Suppressor macrophage treated with lipopolysaccharide for 4 hours (primary cell): Measurements from ENCODE around the gene FBXL17.

Experiments used
- DNase-seq: peaks from one replicate; pipeline ENCODE4 v3.0.0-alpha.2; 2020

Gene FBXL17

DNA sequence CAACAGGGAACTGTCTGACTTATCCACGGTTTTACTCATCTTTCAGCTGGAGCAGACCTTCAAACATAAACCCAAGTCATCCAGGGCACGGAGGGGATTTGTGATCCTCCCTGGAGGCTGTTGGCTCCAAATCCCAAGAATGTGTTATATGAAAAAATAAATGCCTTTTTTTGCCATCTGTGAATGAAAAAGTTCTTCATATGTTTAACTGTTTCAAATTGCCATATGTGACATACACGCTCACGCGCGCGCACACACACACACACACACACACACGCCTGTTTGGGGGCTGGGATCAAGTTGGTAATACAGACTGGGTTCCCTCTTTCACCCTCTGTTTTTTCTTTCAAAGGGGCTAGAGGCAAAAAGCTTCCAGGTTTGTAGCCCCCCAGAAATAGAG lies 546.8 kb downstream of the FBXL17 start:
- no peak for DNase-seq

DNA sequence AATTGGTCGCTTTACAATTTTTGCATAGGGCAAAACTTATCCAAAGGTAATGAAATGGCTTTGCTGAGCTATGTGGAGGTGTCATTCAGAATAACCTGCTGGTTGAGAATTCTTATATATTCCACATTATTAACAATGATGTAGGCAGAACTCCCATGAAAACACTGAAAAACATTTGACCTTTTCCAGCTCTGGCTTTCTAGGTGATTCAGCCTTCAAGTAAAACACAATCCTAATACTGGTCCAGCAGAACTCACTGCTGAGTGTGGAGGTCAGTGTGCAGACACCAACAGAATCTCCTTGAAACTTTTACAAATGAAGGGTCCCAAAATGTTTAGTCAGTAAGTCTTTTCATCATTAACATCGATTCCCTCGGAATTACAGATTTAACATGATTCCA lies 549.2 kb downstream of the FBXL17 start:
- no peak for DNase-seq

DNA sequence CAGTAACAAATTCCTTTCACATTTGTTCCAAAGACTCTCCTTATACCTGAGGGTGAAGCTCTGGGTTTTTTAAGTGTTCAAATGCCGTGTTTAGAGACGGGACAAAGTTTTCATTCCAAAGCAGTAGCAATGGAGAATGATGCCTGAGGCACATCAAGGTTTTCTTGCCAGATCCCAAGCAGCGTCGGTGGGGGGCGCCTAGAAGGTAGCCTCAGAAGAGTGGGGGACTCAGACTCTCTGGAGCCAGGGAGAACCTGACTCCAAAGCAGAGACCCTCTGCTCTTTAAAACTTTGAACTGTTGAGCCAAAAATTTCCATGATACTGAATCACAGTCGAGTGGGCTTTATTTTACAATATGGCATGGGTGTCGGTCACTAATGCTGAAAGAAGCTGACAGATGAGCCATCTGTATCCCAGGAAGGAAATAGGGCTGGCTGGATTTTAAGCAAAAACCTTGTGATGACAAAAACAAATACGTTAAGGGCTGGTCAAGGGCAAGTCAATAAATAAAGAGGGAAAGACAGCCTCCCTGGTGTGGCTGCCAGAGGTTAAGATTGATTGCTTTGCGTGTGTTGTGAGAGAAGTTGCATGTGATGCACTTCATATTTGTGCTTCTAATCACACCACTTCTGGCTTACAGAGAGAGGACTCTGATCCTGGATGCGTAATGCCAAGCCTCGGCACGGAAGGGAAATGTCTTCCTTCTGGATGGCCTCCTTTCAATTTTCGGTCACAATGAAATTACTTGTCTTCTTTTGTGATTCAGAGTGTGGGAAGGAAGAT lies 550.1 kb downstream of the FBXL17 start:
- DNase-seq, result no peak

DNA sequence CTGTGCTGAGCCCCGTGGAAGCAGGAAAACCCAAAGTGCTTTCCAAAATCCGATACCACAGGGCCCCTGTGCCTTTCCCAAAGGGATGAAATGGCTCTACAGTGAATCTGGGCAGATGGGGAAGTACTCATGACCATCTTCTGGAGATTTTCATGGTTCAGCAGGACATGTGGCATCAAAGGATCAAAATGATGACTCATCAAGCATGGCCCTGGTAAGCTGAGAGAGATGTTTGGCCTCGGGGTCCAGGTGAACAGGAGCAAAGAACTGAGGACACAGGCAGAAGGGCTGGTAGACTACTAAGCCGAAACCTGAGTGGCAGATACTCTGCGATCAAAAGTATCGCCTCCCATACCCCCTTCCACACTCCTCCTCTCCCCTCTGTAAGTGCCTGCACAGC lies 551.1 kb downstream of the FBXL17 start:
- DNase-seq, result no peak

DNA sequence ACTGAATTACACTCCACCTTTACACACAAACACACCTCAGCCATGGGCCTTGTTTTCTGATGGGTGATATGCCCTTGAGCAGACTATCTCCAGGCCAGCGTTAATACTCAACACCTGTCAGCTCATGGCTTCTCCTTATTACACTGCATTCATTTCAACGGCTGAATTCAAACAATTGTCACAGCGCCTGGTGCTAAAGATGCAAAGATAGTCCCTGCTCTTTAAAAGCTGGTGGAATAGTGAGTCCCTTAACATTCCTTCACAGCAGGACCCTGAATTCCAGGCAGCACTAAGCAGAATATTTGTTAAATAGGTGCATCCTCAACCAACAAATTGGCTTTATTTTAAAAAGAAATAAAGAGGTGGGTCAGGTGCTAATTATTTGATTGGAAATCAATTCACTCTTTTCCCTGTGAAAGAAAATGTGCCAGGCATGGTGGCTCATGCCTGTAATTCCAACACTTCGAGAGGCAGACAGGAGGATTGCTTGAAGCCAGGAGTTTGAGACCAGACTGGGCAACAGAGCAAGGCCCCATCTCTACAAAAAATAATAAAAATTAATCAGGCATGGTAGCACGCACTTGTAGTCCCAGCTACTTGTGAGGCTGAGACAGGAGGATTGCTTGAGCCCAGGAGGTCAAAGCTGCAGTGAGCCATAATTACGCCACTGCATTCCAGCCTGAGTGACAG lies 555.4 kb downstream of the FBXL17 start:
- DNase-seq, result no peak

DNA sequence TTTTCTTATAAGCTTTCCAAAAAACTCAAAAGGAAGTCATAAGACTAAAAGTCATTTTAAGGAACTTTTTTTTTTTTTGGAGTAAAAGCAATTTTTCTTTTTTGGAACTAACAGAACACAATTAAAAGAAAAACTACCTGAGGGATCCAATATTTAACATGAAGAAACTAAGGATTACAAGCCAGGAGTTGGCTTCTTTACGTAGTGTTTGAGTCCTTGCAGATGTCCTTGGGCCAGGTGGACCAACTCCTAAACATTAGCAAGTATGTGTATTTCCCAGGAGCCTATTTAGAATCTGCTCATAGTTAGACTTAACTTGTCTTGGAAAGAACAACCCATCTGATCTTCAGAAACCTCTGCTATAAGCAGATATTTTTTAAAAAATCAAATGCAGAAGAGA lies 557.1 kb downstream of the FBXL17 start:
- DNase-seq, result no peak

DNA sequence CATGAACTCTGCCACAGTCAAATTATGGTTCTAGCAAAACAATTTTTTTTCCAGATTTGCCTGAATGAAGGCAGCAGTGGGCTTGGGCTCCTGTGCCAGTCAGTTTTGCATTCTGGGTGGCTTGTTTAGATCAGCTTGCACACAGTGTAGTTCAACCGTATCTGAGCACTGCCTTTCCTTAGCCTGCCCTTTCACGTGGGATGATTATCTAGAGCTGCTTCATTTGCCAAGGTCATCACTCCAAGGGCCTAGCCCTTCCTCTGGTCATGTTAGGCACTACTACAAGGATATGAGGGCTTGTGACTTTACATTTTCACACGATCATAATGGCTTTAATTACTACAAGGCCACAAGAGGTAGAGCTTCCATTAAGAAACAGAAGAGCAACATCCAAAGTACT lies 560.6 kb downstream of the FBXL17 start:
- no peak for DNase-seq

DNA sequence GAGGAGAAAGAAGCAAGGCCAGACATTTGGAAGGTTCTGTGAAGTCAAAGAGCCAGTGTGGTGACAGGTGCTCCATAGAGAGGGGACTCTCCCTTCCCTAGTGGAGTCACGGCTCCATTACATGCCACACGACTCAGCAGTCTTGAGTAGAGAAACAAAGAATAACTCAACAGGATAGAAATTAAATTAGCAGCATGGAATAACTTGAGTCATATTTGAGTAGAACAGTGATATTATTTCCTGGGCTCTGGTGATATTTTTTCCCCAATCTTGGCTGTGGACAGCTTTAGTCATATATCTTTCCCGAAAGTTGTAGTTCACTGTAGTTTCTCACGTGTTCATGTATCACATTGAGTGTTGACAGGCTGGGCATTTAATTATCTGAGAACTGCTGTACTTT lies 561.5 kb downstream of the FBXL17 start:
- DNase-seq, result no peak

DNA sequence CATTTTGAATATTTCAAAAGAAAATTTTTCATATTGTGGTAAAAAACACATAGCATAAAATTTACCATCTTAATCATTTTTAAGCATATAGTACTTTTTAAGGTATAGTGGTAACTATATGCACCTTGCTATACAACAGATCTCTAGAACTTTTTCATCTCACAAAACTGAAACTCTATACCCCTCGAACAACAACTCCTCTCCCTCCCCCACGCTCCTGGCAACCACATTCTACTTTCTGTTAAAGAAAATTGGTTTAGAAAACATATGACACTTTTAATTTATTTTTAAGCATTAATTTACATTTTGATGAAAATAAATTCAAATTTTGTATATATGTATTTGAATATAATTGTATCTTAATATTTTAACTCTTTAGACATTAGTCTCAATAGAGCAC lies 563.9 kb downstream of the FBXL17 start:
- no peak for DNase-seq

DNA sequence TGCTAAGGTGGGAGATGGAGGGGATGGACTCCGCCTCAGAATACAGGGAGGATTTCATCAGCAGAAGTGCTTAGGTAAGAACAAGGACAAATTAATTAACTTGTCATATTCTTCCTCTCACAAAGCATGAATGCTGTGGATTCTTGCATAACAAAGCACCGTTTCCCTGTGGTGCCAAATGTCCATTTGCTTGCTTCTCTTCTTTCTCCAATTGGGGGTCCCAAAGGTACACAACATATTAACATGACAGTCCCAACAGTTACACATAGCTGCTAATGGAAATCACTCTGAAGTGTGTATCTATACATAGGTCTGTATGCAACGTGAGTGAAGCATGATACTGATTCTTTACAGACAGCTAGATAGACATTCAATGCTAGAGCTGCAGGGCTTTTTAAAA lies 564.5 kb downstream of the FBXL17 start:
- no peak for DNase-seq

DNA sequence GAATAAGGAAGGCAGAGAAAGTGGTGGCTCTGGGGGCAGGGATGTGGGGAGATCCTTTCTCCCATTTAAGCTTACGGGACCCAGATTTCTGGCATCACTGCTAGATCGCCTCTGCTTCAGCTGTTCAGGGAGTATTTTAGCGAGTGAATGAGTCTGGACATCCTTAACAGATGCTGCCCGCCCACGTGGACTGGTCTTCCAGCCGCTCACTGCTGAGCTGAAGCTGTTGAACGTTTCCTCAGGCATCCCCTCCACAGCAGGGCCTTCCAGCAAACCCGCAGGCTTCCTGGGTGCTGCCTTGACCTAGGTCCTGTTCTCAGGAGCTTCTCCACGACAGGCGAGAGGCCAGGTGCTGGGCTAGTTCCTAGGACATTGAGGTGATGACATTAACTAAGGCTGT lies 566.8 kb downstream of the FBXL17 start:
- DNase-seq, result no peak

DNA sequence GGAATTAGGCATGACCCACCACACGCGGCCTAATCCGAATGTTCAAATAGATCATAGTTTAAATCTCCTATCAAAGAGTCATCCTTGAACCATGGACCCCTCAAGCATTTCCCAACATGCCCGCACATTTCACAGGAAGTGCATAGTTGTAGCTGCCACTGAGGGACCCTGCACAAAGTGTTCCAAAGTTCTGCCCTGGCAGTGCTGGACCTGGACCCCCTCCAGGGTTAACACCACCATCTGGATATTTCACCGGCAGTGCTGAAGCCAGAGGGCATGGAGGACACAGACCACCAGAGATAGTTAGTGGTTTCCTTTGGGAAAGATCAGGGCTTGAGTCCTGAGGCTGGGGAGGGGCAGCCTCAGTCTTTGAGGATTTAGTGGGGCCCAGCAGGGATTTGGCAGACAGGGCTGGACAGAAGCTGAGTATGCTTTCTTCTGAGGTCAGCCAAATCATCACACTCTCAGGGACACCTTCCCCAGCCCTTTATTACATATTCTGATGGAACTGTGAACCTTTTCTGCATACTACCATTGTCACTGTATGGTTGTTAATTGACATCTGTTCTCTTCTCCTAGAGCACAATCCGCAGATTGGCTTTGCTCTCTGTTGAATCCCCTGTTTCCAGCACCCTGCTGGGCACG lies 567.6 kb downstream of the FBXL17 start:
- no peak for DNase-seq

DNA sequence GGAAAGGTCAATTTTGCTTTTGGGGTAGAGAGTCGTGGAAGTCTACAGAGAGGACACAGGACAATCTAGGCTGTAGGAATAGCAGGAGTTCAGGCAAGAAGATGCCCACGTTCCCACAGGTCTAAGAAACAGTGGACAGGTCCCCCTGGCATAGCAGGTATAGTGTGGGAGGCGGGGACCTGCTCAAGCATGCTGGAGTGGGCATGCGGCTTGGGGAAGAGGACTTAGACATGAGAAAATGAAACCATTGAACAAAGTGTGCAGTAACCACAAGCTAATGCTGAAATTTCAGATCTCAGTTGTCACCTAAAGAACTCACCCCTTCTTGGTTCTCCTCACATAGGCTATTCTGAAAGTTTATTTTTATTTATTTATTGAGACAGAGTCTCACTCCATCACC lies 568.3 kb downstream of the FBXL17 start:
- DNase-seq, result no peak

DNA sequence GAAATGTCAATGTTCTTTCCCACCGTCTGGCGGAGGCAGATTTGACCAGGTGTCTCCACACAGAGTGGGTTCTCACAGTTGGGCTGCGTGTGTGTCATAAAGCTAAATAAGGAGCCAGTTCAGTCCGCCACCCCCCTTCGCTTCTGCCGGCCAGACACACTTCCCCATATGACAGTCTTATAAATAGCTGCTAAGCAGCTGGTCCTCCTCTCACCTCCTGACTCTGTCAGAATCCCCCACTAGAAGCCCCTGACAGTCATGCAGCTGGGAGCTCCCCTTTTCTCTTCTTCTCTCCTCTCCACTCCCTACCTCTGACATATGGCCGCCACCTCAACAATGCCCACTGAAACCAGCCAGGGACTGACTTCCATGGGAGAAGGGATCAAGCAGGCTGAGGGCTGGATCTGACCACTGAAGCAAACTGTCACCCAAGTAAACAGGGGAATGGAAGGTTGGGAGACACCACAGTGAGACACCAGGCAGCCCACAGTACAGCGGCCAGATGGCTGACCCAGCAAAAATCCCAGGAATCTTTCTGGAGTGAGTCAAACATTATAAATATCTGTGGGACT lies 569.2 kb downstream of the FBXL17 start:
- DNase-seq, result no peak

DNA sequence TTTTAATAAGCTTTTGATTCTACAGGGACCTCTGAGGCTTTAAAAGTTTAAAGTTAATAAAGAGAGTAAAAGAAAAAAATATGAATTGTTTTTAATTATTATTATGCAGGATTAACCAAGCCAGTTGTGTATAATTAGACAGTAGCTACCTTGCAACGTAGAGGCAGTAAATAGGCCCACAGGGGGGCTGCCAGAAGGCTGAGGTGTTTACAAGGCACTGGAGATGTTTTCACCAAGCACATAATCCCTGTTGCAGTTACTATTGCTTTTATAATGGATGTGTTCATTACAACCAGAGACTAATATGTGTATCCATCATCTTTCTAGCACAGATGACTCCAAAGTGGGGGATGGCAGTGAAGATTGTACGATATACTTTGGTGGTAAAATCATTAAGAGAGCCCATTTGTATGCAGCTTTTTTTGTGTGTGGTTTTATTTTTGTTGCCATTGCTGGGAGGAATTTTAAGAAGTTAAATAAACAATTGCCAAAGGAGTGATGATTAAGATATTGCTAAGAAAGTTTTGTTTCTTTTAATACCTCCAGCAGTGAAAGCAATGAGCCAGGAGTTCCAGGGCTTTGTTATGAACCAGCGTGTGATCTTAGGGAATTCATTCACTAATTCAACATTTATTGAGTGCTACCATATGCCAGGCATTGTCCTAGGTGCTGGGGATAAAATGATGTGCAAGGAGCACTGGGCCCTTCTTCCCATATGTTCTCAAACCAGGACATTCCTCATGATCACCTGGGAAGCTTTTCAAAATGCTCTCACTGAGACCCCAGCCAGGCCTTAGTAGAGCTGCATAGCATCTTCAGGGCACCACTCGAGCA lies 572.5 kb downstream of the FBXL17 start:
- DNase-seq, result no peak
